NCI-H2196 (cell line): ENCODE results near the gene QKI.
"Not testable (repeated sequence)": the region's sequence is repeated elsewhere in the genome, so short reads cannot be mapped to it uniquely, and the experiment has no call there.

Experiments used
- DNase-seq: peaks from one replicate; lab custom pipeline; 2025; ENCODE audit not compliant: unreplicated experiment; lab: John Stamatoyannopoulos, UW

Gene QKI

DNA sequence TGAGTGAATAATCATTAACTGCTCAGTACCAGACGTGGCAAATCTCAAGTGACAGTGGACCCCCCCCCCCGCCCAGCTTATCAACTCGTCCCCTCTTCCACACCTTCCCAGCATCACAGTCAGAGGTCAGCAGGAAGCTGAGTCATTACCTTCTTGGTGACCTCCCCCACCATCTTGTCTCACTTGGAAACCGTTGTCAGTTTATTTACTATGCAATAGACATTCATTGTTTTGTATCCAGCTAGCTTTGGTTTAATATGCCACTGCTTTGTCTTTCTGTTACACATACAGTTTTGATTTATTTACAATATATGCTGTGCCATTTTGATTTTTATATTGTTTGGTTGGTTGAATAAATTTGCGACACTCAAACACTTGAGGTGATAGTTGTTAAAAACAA is 158.1 kb downstream of the QKI start:
- DNase-seq, result no peak

DNA sequence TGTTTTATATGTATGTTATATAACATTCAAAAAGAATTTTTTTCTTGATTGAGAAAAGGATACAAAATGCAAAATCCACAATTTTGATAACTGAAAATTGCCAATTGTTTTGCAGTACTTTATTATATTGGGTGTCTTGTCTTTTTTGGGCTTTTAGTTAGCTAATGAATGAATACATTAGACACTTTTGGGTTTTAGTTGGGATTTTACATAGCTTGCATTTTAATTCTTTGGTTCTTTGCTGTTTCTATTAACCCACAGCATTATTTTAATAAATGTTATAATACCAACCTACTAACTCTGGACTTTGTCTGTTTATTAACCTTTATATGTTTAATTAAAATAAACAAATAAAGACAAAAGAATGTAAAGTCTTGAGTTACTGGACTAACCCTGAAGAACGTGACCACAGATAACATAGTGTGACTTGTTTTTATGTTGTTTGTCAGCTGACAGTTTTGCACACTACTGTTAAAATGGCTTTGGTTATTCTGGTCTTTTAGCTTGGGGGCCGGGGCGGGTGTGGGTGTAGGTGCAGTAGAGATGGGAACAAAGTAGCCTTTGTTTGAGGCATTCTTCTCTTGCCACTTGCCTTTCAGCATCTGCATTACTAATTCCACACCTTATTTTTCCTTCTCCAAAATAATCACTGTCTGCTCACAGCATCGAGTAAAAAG is 159.1 kb downstream of the QKI start:
- DNase-seq, result no peak

DNA sequence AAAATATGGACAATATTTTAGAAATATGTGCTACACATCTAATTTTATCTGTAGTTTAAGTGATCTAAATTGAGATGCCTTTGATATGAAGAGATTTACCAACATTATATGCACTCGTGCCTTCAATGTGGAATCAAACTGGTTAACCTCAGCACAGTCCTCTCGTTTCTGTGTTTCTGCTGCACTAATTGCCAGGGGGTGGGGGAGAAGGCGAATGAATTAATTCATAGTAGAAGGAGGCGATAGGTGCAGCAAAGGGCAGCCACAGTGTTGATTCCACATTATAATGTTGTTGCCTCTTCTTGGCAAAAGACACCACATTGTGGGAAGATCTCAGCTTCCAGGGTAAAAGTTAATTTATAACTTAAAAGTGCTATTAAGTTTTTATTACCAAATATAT is 161.6 kb downstream of the QKI start:
- no peak for DNase-seq

DNA sequence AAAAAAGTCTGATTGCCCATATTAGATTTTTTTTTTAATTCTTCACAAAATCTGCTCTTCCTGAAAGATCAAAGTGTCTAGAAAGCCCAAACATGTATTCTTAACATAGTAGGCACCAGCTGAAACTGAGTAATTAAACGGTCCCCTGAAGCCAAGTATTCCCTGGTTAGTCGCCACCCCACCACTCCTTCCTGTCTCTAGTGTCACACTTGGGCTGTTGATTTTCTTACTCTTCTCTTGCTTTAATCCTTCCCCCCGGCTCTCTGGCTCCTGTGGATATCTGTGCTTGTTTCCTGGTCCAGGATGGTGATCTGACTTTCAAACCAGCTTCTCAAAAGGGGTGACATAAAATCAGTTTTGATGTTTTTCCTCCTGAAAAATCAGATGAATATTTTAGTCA is 162.9 kb downstream of the QKI start:
- no peak for DNase-seq

DNA sequence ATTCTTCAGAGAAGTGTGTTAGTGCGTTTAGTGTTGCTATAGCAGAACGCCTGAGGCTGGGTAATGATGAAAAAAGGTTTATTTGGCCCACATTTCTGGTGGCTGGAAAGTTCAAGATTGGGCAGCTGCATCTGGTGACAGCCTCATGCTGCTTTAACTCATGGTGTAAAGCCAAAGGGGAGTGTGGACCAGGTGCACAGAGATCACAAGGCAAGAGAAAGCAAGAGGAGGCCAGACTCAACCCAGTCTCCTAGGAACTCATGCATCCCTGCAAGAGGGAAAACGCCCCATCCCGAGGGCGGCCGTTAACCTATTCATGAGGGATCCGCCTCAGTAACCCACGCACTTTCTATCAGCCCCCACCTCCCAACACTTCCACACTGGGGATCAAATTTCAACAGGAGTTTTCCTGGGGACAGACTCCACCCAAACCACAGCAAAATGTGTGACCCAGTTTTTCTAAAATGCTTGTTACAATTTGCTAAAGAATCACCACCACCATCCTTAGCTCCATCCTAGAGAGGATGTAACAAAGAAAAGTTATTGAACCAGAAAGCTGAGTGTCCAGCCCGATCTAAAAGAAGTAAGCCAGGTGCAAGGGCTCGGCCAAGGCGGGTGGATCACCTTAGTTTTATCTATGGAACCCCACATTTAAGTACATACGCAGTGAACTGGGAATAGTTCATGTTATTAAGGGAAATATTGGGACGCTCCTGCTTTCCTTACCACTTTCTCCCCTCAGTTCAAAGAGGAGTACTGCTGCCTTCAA is 164.8 kb downstream of the QKI start:
- no peak for DNase-seq

DNA sequence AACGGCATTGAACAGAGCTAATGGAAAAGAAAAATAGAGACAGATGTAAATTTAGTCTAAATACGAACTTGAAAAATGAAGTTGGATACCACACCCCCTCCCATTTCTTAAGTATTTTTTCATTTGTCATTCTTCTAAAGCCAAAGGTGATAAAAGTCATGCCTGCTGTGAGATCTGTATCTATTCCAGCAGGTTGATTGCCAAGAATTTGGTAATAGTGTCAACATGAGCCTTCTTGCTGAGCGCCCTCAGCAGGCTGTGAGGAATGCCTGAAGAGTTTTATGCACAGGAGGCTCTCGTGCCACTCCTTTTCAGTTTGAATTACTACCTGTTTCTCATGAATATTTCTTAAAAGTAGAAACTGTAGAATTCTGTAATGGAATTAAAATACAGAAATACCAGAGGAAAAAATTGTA is 165.4 kb downstream of the QKI start:
- DNase-seq, result no peak

DNA sequence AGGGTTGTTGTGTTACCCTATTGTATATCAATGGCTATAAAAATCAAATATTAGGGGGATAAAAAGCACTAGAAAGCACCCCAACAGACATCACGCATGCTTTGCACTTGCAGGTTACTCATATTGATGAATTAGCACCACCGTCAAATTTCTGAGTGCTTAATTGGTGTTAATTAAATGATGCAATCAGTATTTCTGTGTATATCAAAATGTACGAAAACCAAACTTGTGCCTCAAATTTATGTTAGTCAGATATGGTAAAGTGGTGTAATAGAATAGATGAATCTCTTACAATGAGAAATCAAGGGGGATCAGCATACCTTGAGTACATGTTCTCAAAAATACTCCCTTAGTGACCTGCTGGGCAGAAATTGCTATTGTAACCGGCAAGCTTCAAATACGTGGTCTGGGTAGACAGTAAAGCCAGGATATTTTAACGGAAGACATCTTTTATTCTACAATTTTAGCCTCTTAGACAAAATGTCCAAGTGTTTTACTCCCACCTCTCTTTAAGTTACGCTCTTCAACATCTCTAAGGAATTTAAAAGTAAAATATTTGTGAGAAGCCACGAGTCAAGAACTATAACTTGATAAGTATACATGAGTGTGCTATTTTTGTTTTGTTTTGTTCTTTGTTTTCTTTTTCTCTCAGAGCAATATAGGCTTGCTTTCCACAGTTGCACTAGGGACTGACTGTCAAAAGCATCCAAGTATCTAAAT is 166.0 kb downstream of the QKI start:
- no peak for DNase-seq

DNA sequence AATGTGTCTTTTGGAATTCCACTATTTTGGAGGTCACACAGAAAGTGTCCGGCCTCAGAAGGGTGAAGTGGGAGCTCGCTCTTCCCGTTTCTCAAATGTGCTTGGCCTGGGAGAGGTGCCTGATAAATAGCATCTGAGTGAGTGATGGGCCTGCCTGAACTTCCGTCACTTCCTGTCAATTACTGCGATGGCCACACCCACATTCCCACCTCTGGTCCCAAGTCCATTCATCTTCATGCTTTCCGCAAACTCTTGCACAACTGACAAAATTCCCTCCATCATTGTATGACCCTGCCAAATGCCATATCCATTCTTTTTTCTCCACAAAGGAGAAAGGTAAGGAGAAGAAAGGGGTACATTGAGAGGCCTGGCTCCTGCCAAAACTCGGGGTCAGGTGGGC is 169.0 kb downstream of the QKI start:
- DNase-seq, result no peak

DNA sequence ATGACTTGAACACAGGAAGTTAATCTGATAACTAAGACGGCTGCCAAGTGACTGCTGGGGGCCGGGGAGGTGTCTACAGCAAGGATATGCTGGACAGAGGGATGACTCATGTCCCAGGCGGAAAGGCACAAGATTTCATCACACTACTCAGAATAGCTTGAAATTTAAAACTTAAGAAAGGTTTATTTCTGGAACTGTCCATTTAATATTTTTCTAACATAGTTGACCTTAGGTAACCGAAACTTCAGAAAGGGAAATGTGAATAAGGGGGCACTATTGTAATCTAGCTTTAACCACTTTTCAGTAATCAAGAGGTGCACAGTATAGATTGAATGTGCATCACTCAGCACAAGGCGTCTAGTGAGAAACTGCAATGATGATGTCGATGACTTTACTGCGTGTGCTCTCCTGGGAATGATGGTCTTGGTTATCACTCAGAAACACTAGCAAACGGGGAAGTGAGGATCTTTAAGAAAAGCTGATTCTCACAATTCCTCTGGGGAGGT is 171.5 kb downstream of the QKI start:
- DNase-seq, result no peak

DNA sequence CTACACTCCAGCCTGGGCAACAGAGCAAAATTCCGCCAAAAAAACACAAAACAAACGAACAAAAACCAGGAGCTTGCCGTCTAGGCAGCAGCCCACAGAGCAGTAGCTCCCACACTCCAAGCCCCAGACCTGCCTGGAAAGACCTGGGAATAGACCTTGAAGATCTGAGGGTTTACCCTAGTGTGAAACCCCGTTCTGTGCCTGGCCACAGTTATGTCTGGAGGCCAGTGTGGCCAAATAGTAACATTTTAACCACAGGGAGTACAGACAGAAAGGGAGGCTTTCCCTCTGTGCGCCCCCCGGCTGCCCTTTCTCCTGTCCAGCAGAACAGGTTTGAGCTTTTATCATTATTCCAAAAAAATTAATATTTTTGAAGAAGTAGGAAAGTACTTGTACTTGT is 172.4 kb downstream of the QKI start:
- DNase-seq, result no peak

DNA sequence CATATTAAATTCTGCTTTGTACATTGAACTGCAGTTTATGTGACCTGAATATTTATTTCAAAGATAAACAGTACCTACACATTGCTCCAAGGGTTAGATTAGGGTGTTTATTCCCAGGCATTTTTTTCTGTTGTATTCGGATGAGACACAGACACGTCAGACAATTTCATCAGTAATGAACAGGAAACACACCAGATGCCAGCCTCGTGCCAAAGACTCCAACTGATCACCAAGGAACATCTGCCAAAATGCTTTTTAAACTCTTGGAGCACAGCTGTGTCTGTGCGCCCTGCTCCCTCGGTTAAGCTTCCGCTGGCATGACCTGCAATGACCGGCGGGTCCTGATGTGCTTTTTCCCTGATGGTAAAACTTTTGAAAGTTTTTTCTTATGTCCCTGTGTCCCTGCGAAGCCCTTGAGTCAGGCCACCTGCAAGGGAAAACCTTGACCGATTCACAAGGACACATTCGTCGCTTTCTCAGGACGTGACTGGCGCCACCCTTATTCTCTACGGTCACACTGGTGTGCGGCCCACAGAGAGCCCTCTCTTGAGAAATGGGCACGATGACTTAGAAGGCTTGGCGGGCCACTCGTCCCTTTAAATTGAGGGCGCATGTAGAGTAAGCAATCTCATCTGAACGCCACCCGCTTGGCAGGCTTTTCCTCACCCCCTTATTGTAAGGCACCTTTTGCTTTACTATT is 173.9 kb downstream of the QKI start:
- no peak for DNase-seq

DNA sequence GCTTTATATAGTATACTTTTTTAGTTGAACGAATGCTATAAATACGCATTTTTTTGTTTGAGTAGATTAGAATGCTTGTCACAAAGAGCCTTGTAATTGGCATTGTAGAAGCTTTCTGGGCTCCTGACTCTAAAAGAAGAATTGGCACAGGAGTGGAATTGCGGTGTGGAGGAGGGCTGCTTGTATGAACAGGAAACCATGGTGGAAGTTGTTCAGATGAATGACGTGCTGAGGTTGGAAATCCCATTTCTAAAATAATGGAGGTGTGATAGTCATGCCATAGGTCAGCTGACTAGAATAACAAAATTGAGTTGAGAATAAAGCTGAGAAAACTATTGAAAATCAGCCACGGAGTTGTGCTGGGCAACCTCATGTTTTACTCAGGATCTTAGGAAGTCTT is 174.9 kb downstream of the QKI start:
- no peak for DNase-seq

DNA sequence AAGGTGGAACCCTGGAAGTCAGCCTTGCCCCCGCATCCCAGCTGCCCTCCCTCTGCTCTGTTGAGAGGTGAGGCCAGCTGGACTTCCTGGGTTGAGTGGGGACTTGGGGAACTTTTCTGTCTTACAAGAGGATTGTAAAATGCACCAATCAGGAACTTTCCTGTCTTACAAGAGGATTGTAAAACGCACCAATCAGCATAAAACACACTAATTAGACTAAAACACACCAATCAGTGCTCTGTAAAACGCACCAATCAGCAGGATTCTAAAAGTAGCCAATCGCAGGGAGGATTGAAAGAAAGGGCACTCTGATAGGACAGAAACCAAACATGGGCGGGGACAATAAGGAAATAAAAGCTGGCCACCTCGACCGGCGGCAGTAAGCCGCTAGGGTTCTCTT is 175.6 kb downstream of the QKI start:
- DNase-seq, result not testable (repeated sequence)

DNA sequence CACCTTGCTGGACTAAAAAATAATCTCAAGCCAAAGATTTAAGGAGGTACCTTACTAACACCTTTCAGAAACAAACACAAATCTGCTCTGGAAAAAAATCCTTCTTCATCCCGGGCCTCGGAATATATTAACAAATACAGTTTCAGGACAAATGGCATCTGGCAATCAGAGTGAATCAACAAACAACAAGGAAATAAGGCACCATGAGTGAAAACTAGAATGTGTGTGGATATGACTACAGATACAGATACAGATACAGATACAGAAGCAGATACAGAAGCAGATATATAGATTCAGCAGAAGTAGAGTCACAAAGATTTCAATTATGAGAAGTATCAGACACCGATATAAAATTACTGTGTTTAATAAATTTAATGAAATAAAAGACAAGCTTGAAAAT is 178.4 kb downstream of the QKI start:
- no peak for DNase-seq

DNA sequence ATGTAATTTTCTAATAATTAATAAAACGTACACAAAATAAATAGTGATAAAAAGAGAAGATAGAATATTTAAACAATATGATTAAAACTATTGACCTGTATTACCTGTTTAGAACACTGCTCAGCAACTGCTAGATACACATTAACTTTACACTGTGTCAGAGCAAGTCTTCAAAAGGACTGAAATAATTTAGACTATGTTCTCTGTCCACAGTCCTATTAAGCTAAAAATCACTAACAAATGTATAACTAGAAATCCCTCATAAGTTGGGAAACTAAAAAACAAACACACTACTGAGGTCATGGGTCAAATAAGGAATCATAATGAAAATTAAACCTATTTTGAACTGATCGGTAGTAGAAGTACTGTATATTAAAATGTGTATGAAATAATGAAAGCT is 181.7 kb downstream of the QKI start:
- DNase-seq, result no peak

DNA sequence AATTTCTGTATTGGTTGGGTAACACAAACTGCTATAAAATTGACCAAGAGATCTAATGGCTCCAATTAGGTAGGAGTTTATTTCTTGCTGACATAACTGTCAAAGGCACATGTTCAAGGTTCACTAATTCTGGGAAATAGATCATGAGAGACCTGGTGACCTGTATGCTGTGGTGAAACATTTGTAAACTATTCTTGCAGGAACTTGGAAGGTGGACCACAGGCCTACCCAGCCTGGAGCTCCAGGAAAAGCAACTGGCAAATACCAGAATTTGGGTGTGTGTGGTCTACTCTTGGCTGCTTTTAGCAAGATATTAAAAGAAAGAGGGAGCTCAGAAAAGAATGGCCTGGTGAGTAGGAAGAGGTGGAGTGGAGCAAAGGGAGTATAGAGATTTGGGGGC is 184.6 kb downstream of the QKI start:
- DNase-seq, result no peak

DNA sequence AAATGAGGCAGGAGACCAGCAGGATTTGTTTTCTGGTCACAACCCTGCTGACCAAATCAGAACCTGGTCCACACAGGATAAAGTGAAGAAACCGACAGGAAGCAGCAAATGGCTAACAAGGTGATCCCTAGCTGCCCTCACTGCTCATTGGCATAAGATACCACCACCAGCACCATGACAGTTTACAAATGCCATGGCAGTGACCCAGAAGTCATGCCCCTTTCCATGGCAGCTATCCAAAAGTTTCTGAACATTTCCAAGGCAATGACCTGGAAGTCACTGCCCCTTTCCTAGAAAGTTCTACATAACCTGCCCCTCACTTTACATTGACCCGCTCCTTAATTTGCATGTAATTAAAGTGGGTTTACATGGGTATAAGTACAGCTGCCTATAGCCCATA is 185.2 kb downstream of the QKI start:
- DNase-seq, result no peak

DNA sequence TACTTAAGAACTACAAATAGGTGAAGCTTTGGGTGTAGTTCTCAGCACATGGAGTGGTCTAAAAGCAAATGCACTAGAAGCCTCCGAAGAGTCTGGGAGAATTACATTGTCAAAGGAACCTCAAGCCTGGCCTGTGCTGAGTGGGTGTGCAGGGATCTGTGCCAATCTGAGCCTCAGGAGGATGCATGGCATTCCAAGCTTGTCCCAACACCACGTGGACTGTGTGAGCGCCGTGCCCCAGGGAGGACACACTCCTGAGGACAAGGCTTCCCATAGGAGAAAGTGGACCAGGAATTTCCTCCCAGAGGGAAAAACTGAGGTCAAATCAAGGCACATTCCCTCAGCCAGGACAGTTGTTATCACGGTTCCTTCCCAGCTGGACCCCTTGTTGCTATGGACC is 185.8 kb downstream of the QKI start:
- DNase-seq, result no peak

DNA sequence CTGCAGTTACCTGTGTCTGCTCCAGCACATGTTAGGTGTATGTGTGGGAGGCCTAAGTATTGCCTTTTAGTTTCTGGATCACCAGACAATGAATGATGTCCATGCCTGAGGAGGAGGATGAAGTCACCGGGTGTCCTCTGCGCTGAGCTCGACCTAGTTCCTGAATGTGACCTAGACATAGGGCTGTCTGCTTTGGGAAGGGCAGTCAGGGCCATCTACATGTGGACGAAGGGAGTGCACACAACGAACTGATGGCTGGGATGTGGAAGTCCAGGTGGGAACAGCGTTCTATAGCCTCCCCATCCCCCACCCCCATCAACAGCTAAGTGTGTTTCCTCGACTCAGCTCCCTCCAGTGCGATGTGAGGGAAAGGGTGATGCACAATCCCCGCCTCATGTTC is 186.3 kb downstream of the QKI start:
- no peak for DNase-seq

DNA sequence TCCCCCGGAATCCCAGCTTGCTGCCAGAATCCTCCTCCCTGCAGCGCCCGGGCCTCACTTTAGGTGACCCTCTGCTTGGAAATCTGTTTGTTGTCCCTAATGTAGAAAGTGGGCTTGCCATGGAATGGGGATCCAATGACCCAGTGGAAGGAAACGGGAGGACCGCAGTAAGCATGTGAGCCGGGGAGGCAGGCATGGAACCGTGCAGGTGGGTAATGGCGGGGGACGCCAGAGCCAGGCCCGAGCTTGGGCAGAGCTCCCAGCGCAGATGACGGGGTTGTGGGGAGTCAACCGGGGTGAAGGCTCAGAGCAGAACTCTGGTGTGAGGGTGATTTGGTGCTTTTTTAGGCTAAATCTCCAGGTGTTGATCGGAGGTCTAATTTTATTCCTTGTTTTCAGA is 188.3 kb downstream of the QKI start:
- DNase-seq, result no peak

DNA sequence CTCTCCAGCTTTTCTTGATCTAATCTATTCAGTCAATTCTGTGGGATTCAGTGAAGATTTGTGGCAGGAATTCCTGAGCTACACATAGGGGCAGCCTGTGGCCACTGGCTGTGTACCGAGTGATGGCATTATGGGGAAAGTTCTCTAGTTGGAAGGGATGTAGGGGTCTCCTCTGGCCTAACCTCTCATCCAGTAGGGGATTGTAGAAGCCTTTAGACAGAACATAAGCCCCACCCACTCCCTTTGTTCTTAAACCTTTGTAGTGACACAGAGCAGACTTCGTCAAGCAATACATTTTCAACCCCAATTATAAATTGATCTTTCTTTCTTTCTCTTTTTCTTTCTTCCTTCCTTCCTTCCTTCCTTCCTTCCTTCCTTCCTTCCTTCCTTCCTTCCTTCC is 188.9 kb downstream of the QKI start:
- no peak for DNase-seq
